SIG-M5 treated with dmso at 0.1 percent for 504 hours (cell line): ENCODE results near the gene FOXRED2.
"Not testable (repeated sequence)": the region's sequence is repeated elsewhere in the genome, so short reads cannot be mapped to it uniquely, and the experiment has no call there.

Experiments used
- DNase-seq: peaks from one replicate; lab custom pipeline; 2025; ENCODE audit not compliant: unreplicated experiment; lab: John Stamatoyannopoulos, UW

Gene FOXRED2

GRCh38 chr22:36470162-36470993 lies 36.5 kb downstream of the FOXRED2 start:
- peak; percentile 75 for DNase-seq

GRCh38 chr22:36469094-36469710 lies 37.6 kb downstream of the FOXRED2 start:
- DNase-seq: no peak

GRCh38 chr22:36467946-36468345 lies 38.9 kb downstream of the FOXRED2 start:
- peak; percentile 97 for DNase-seq

- DNase-seq: no peak
These were observed 39.6 kb downstream of the FOXRED2 start for GRCh38 chr22:36467042-36467810.

- no peak for DNase-seq
These were observed 40.6 kb downstream of the FOXRED2 start for GRCh38 chr22:36466258-36466657.

GRCh38 chr22:36465232-36466021 lies 41.4 kb downstream of the FOXRED2 start:
- peak; percentile 41 for DNase-seq

GRCh38 chr22:36464715-36465231 lies 42.1 kb downstream of the FOXRED2 start:
- no peak for DNase-seq

GRCh38 chr22:36463783-36464184 lies 43.1 kb downstream of the FOXRED2 start:
- no peak for DNase-seq

- no peak for DNase-seq
These were observed 44.9 kb downstream of the FOXRED2 start for GRCh38 chr22:36461665-36462649.

GRCh38 chr22:36460202-36460601 lies 46.6 kb downstream of the FOXRED2 start:
- DNase-seq: no peak

GRCh38 chr22:36457688-36458450 lies 49.0 kb downstream of the FOXRED2 start:
- no peak for DNase-seq

- no peak for DNase-seq
These were observed 50.4 kb downstream of the FOXRED2 start for GRCh38 chr22:36456464-36456845.

- no peak for DNase-seq
These were observed 51.0 kb downstream of the FOXRED2 start for GRCh38 chr22:36455571-36456463.

GRCh38 chr22:36454916-36455570 lies 51.8 kb downstream of the FOXRED2 start:
- DNase-seq: peak; percentile 87

- DNase-seq: no peak
These were observed 52.9 kb downstream of the FOXRED2 start for GRCh38 chr22:36453855-36454378.

GRCh38 chr22:36452978-36453607 lies 53.7 kb downstream of the FOXRED2 start:
- DNase-seq: not testable (repeated sequence)
